ENCODE measurements around the gene PHF8. TPM values are rescaled to one million over a fixed set of nuclear protein-coding genes. Genes with fewer than 3 reads are reported as not detected.

Gene PHF8
- total and polyA plus RNA-seq, 2 experiments from 2014 or later: 11.1 to 19.6 TPM

Small RNA genes within 50 kb of the gene (small RNA-seq; reads per million reads assigned to genes)
- gene RNA5SP505: 8.1 reads per million, percentile 94 among the genes with 10 or more reads in this experiment

Other genes starting within 250 kb of the PHF8 start
- 2.3 and 2.6 TPM in 2 replicates for gene FAM120C, start 138.8 kb upstream of the PHF8 start, total RNA-seq
- gene FAM120C, start 138.8 kb upstream of the PHF8 start, polyA plus RNA-seq: 4.9 and 5.9 TPM in 2 replicates

All from hepatocyte (in vitro differentiated cells).